Psoas muscle (tissue), 8 donors: ENCODE results near the gene TRAPPC2L. TPM values are rescaled to one million over a fixed set of nuclear protein-coding genes. Genes with fewer than 3 reads are reported as not detected.

Source experiments
- ATAC-seq, 4 donors: fragments of 200-7000 bp; cut with Tn5 transposase; one replicate each; pipeline ENCODE4 v1.9.1; 2020; ENCODE audit warnings: moderate library complexity in 3 of 4, mild to moderate bottlenecking in 2 of 4
- DNase-seq, 2 donors: peaks; one replicate each; pipeline ENCODE4 v3.0.0-alpha.2; 2020
- H3K27ac ChIP-seq: fragments of 200-600 bp; one replicate; pipeline ENCODE4 v1.8.0; 2022
- H3K27me3 ChIP-seq, 3 donors: fragments of 200-600 bp in 1 of 3; one replicate each; pipeline versions ENCODE4 v1.6.1 to v1.8.0; 2013 to 2022; ENCODE audit warnings: low read length in 2 of 3, mild to moderate bottlenecking in 2 of 3, moderate library complexity in 1 of 3; ENCODE audit not compliant: insufficient read depth in 3 of 3
- H3K36me3 ChIP-seq, 2 donors: fragments of 200-600 bp in 1 of 2; one replicate each; pipeline versions ENCODE4 v1.6.1 to v1.8.0; 2013 to 2022; ENCODE audit warnings: low read depth in 1 of 2, mild to moderate bottlenecking in 1 of 2, moderate library complexity in 1 of 2; ENCODE audit not compliant: insufficient read depth in 1 of 2
- H3K4me1 ChIP-seq: fragments of 200-600 bp; one replicate; pipeline ENCODE4 v1.8.0; 2022
- H3K4me3 ChIP-seq: fragments of 200-600 bp; one replicate; pipeline ENCODE4 v1.8.0; 2022; ENCODE audit warnings: mild to moderate bottlenecking
- H3K9me3 ChIP-seq: fragments of 200-600 bp; one replicate; pipeline ENCODE4 v1.8.0; 2022
- CTCF ChIP-seq: fragments of 200-600 bp; IDR thresholded peaks from one replicate; pipeline ENCODE4 v1.8.0; 2022; ENCODE audit warnings: antibody characterized with exemption
- WGBS, 3 donors: extraction: QIAGEN DNeasy Blood & Tissue Kit; methylation state at CpG; one replicate each; pipeline versions ENCODE4 v1.1.6 to v1.1.7; 2013; 5-methylcytosine and 5-hydroxymethylcytosine counted together
- intact Hi-C, 2 donors: fragments of 100-400 bp; cut with DNase I; formaldehyde crosslinking; loops; one replicate each; pipeline versions ENCODE4 v1.11.0 to v1.14.2; 2022
- polyA plus RNA-seq, 3 donors: library from polyadenylated mRNA; stranded (reverse); fragments of 200-250 nt; gene quantifications; one replicate each; pipeline ENCODE4 v1.2.3, GENCODE V29; 2013
- total RNA-seq, 4 donors: library from RNA; stranded (reverse); fragmentation: NEBNext Ultra II Directional in 2 of 4; extraction: Animal tissue kit (Norgen Biotek cat#: 25700) in 2 of 4; gene quantifications; one replicate each; pipeline versions ENCODE4 v1.2.1 to v1.2.4, GENCODE V29; 2021 to 2023
- donor health status: healthy with polysubstance abuse.
- donor health status: DM: no; HTN: no; CAD: no; lungs with moderate emphysema.
- donor health status: Bipolar disorder and iron deficiency.
- donor health status: healthy.
- donor health status: DM: yes; HTN: yes; CAD: no.
- donor health status: DM: no; HTN: no; CAD: no.
- donor health status: DM: no; HTN: no; CAD: no.
- donor health status: DM: yes; HTN: yes; CAD: no.

The TRAPPC2L gene
- total and polyA plus RNA-seq, 7 donors, result 23.9 to 42.6 (median 38.6) TPM

- Histone ChIP-seq H3K4me3 (no peak overlapping the region), H3K9me3 (no peaks in the 10 kb centered on the region), H3K27ac (no peak overlapping the region), H3K4me1 (no peaks in the 10 kb centered on the region), H3K36me3 (peaks cover 0 to 24% of the 10 kb centered on the region in 2 donors), H3K27me3 (no peaks in the 10 kb centered on the region)
- DNase-seq, result no peak
- no peak for ATAC-seq
- intact Hi-C loops, result no loop called here
- TF ChIP-seq CTCF, result no peak
- WGBS, 3 donors, result 92 to 94% (median 94%) methylated on average over 33 of the region's 33 CpGs
These were observed 21.1 kb upstream of the TRAPPC2L start for GRCh38 chr16:88835818-88836217.

GRCh38 chr16:88836791-88837190, 20.1 kb upstream of the TRAPPC2L start:
- H3K4me1 ChIP-seq, result no peaks in the 10 kb centered on the region
- no peak for DNase-seq
- 90 to 95% (median 94%) methylated on average over 17 of the region's 17 CpGs for WGBS, 3 donors
- no peaks in the 10 kb centered on the region for H3K9me3 ChIP-seq
- intact Hi-C loops, result no loop called here
- peaks cover 0 to 24% of the 10 kb centered on the region in 2 donors for H3K36me3 ChIP-seq
- ATAC-seq, result no peak
- no peaks in the 10 kb centered on the region for H3K27me3 ChIP-seq
- no peak for TF ChIP-seq CTCF
- H3K27ac ChIP-seq, result no peak overlapping the region
- H3K4me3 ChIP-seq, result no peak overlapping the region

- TF ChIP-seq CTCF, result no peak
- WGBS, 3 donors, result 87 to 93% (median 92%) methylated on average over 20 of the region's 20 CpGs
- no peak for ATAC-seq
- DNase-seq, result no peak
- Histone ChIP-seq H3K27me3 (no peaks in the 10 kb centered on the region), H3K27ac (no peak overlapping the region), H3K9me3 (no peaks in the 10 kb centered on the region), H3K4me1 (no peaks in the 10 kb centered on the region), H3K36me3 (peaks cover 0 to 28% of the 10 kb centered on the region in 2 donors), H3K4me3 (no peak overlapping the region)
- intact Hi-C loops, result no loop called here
These were observed 19.1 kb upstream of the TRAPPC2L start for GRCh38 chr16:88837806-88838205.

- ATAC-seq (no peak), DNase-seq (no peak)
- Histone ChIP-seq H3K4me3 (no peak overlapping the region), H3K9me3 (no peaks in the 10 kb centered on the region), H3K27me3 (no peaks in the 10 kb centered on the region), H3K36me3 (peaks cover 0 to 28% of the 10 kb centered on the region in 2 donors), H3K27ac (no peak overlapping the region), H3K4me1 (no peaks in the 10 kb centered on the region)
- intact Hi-C loops, result no loop called here
- TF ChIP-seq CTCF, result no peak
- WGBS, 3 donors, result 80 to 88% (median 85%) methylated on average over 19 of the region's 19 CpGs
These were observed 18.4 kb upstream of the TRAPPC2L start for GRCh38 chr16:88838566-88838965.

GRCh38 chr16:88839026-88839529, 17.8 kb upstream of the TRAPPC2L start:
- Histone ChIP-seq H3K27ac (no peak overlapping the region), H3K4me3 (no peak overlapping the region), H3K36me3 (peaks cover 0 to 28% of the 10 kb centered on the region in 2 donors), H3K4me1 (no peaks in the 10 kb centered on the region), H3K9me3 (no peaks in the 10 kb centered on the region), H3K27me3 (no peaks in the 10 kb centered on the region)
- DNase-seq (no peak), ATAC-seq (peak in 1 of 4 donors; percentile 8)
- TF ChIP-seq CTCF, result no peak
- intact Hi-C loops, result no loop called here
- 87 to 92% (median 91%) methylated on average over 34 to 39 of the region's 39 CpGs for WGBS, 3 donors
